Metanephros (tissue), 2 donors: ENCODE measurements around the gene RAD51D. TPM values are rescaled to one million over a fixed set of nuclear protein-coding genes. Genes with fewer than 3 reads are reported as not detected.

Source experiments
- small RNA-seq: library from RNA; depleted of rRNA; stranded (forward); fragments of <200 nt; gene quantifications from one replicate; pipeline ENCODE3, GENCODE V24; 2014; ENCODE audit warnings: low replicate concordance
- total RNA-seq: library from RNA; depleted of rRNA; stranded (reverse); fragments of >200 nt; gene quantifications from one replicate; pipeline ENCODE4 v1.2.3, GENCODE V29; 2014

Gene RAD51D
- total RNA-seq, result 12.1 TPM

GRCh38 chr17:35119370-35120165, at the start of gene RAD51D:
Gene RAD51D, minus strand, starts transcription at chr17:35119860. Its CDS starts 247 bp downstream, at chr17:35119613.

GRCh38 chr17:35147375-35147905, 27.8 kb upstream of the RAD51D start, which contains the start of gene UNC45B:
Gene UNC45B, plus strand, starts transcription at chr17:35147817. Its CDS starts 447 bp downstream, at chr17:35148264.

GRCh38 chr17:35141681-35142466, 22.2 kb upstream of the RAD51D start, which contains the start of gene NLE1:
Gene NLE1, minus strand, starts transcription at chr17:35142303. Its CDS starts 28 bp downstream, at chr17:35142275.

GRCh38 chr17:35121315-35121714, 1.7 kb upstream of the RAD51D start, which contains the start of gene FNDC8:
Gene FNDC8, plus strand, starts transcription at chr17:35121615. Its CDS starts 79 bp downstream, at chr17:35121694.

GRCh38 chr17:35063514-35064223, 56.0 kb downstream of the RAD51D start, which contains the start of gene RFFL:
Gene RFFL, minus strand, starts transcription at chr17:35063707. Its CDS starts 37,154 bp downstream, at chr17:35026553.

Small RNA genes within 50 kb of the gene (small RNA-seq; reads per million reads assigned to genes)
- not detected for gene AC004223.1
- not detected for gene RNU6-840P

Other genes starting within 250 kb of the RAD51D start
- 2.3 TPM for gene CCT6B, start 158.4 kb downstream of the RAD51D start, total RNA-seq
- 10.3 TPM for gene ZNF830, start 158.3 kb downstream of the RAD51D start, total RNA-seq
- gene LIG3, start 139.3 kb downstream of the RAD51D start, total RNA-seq, result 63.4 TPM
- gene RFFL, start 56.2 kb downstream of the RAD51D start, total RNA-seq, result 19.0 TPM
- gene FNDC8, start 1.8 kb upstream of the RAD51D start, total RNA-seq, result not detected
- 15.7 TPM for gene NLE1, start 22.4 kb upstream of the RAD51D start, total RNA-seq
- 32.2 TPM for gene UNC45B, start 28.0 kb upstream of the RAD51D start, total RNA-seq
- gene SLC35G3, start 74.5 kb upstream of the RAD51D start, total RNA-seq, result not detected
- 15.9 TPM for gene SLFN5, start 123.2 kb upstream of the RAD51D start, total RNA-seq